GM23338 (cell line): ENCODE measurements around the gene OR7G3. TPM values are rescaled to one million over a fixed set of nuclear protein-coding genes. Genes with fewer than 3 reads are reported as not detected.
A peak's percentile ranks its signal among the peaks of the same experiment; 100 is the strongest.

Source experiments
- ATAC-seq: fragments of 200-7000 bp; cut with Tn5 transposase; 3 replicates; pipeline ENCODE4 v1.9.1; 2020
- DNase-seq: peaks from one replicate; pipeline ENCODE4 v3.0.0-alpha.2; 2015; ENCODE audit warnings: low spot score
- H2AFZ ChIP-seq: fragments of 200-600 bp; sonication (generic); 2 replicates; pipeline ENCODE4 v1.8.0; 2016; ENCODE audit warnings: antibody characterized with exemption, mild to moderate bottlenecking, moderate library complexity
- H3F3A ChIP-seq: fragments of 200-600 bp; sonication (generic); replicated peaks from 2 replicates; pipeline ENCODE4 v1.8.0; 2017; ENCODE audit warnings: antibody characterized with exemption, mixed run types, low read depth
- H3K27ac ChIP-seq: fragments of 200-600 bp; sonication (generic); 2 replicates; pipeline ENCODE4 v1.6.1; 2016; ENCODE audit warnings: low read depth
- H3K27me3 ChIP-seq: fragments of 200-600 bp; sonication (generic); 2 replicates; pipeline ENCODE4 v1.8.0; 2016; ENCODE audit warnings: mild to moderate bottlenecking, mixed run types, moderate library complexity; ENCODE audit not compliant: insufficient read depth
- H3K36me3 ChIP-seq: fragments of 200-600 bp; sonication (generic); 2 replicates; pipeline ENCODE4 v1.8.0; 2016; ENCODE audit warnings: mild to moderate bottlenecking; ENCODE audit not compliant: insufficient read depth
- H3K4me1 ChIP-seq: fragments of 200-600 bp; sonication (generic); 2 replicates; pipeline ENCODE4 v1.8.0; 2016; ENCODE audit warnings: mild to moderate bottlenecking, moderate library complexity; ENCODE audit not compliant: insufficient read depth
- H3K4me2 ChIP-seq: fragments of 200-600 bp; sonication (generic); 2 replicates; pipeline ENCODE4 v1.7.1; 2017; ENCODE audit warnings: mixed run types
- H3K4me3 ChIP-seq: fragments of 200-600 bp; sonication (generic); 2 replicates; pipeline ENCODE4 v1.6.1; 2016; ENCODE audit warnings: mixed run types
- H3K79me2 ChIP-seq: fragments of 200-600 bp; sonication (generic); replicated peaks from 2 replicates; pipeline ENCODE4 v1.8.0; 2017; ENCODE audit warnings: mild to moderate bottlenecking; ENCODE audit not compliant: insufficient read depth
- H3K9me2 ChIP-seq: fragments of 200-600 bp; sonication (generic); 2 replicates; pipeline ENCODE4 v1.8.0; 2017; ENCODE audit not compliant: insufficient read depth
- H4K20me1 ChIP-seq: fragments of 200-600 bp; sonication (generic); replicated peaks from 2 replicates; pipeline ENCODE4 v1.8.0; 2017; ENCODE audit warnings: mild to moderate bottlenecking; ENCODE audit not compliant: insufficient read depth
- H3K27ac Mint-ChIP-seq: 2 replicates; pipeline ENCODE4 v1.8.0; 2020; ENCODE audit warnings: inconsistent platforms, mild to moderate bottlenecking, moderate library complexity, mixed read lengths
- H3K27me3 Mint-ChIP-seq: 3 replicates; pipeline ENCODE4 v1.8.0; 2022; ENCODE audit warnings: low read depth, mild to moderate bottlenecking, moderate library complexity, mixed read lengths, inconsistent platforms; ENCODE audit not compliant: insufficient read depth, poor library complexity
- H3K36me3 Mint-ChIP-seq: 3 replicates; pipeline ENCODE4 v1.8.0; 2021; ENCODE audit warnings: low read depth, mild to moderate bottlenecking, inconsistent platforms, moderate library complexity, mixed read lengths
- H3K4me1 Mint-ChIP-seq: 3 replicates; pipeline ENCODE4 v1.8.0; 2020; ENCODE audit warnings: mild to moderate bottlenecking, inconsistent platforms, mixed read lengths
- H3K4me3 Mint-ChIP-seq: 3 replicates; pipeline ENCODE4 v1.8.0; 2021; ENCODE audit warnings: moderate library complexity, mild to moderate bottlenecking, inconsistent platforms, mixed read lengths
- H3K9me3 Mint-ChIP-seq: 3 replicates; pipeline ENCODE4 v1.8.0; 2020; ENCODE audit warnings: moderate library complexity, mild to moderate bottlenecking, inconsistent platforms, mixed read lengths
- CREB1 ChIP-seq: fragments of 250-450 bp; sonication (Bioruptor Pico); IDR thresholded peaks from 2 replicates; pipeline ENCODE4 v1.5.0; 2020; ENCODE audit warnings: low read depth, mild to moderate bottlenecking, moderate library complexity
- EZH2 ChIP-seq: fragments of 200-600 bp; sonication (generic); IDR thresholded peaks from one replicate; pipeline ENCODE4 v1.8.0; 2017; ENCODE audit warnings: antibody characterized with exemption, mild to moderate bottlenecking, low read depth; ENCODE audit not compliant: unreplicated experiment
- EZH2phosphoT487 ChIP-seq: fragments of 200-600 bp; sonication (generic); IDR thresholded peaks from one replicate; pipeline ENCODE4 v1.8.1; 2018; ENCODE audit warnings: antibody characterized with exemption; ENCODE audit not compliant: unreplicated experiment
- JUNB ChIP-seq: IDR thresholded peaks from one replicate; pipeline ENCODE4 v1.6.1; 2016; ENCODE audit warnings: antibody characterized with exemption; ENCODE audit not compliant: unreplicated experiment
- POLR2AphosphoS5 ChIP-seq: IDR thresholded peaks from 2 replicates; pipeline ENCODE4 v1.6.1; 2016; ENCODE audit warnings: antibody characterized with exemption, low read depth
- STAT1 ChIP-seq: IDR thresholded peaks from one replicate; pipeline ENCODE4 v1.6.1; 2016; ENCODE audit warnings: antibody characterized with exemption; ENCODE audit not compliant: unreplicated experiment
- ZNF331 ChIP-seq: fragments of 250-450 bp; sonication (Bioruptor Pico); IDR thresholded peaks from 2 replicates; pipeline ENCODE4 v1.5.0; 2020; ENCODE audit warnings: low read depth, mild to moderate bottlenecking, moderate library complexity
- polyA plus RNA-seq: library from polyadenylated mRNA; unstranded; fragments of >200 nt; fragmentation: Nextera tagmentation; extraction: Ambion mirVana; gene quantifications from 2 replicates; pipeline ENCODE4 v1.2.1, GENCODE V29; 2016
- total RNA-seq: library from RNA; depleted of rRNA; stranded (reverse); fragments of >200 nt; shearing (Covaris generic); gene quantifications from 2 replicates; pipeline ENCODE4 v1.2.3, GENCODE V29; 2014
- TF ChIP-seq, protein P1 (sequence below): IDR thresholded peaks from 2 replicates; pipeline ENCODE4 v1.6.1; 2016; ENCODE audit warnings: antibody characterized with exemption

The OR7G3 gene
- total and polyA plus RNA-seq, 2 experiments from 2014 or later: not detected

DNA sequence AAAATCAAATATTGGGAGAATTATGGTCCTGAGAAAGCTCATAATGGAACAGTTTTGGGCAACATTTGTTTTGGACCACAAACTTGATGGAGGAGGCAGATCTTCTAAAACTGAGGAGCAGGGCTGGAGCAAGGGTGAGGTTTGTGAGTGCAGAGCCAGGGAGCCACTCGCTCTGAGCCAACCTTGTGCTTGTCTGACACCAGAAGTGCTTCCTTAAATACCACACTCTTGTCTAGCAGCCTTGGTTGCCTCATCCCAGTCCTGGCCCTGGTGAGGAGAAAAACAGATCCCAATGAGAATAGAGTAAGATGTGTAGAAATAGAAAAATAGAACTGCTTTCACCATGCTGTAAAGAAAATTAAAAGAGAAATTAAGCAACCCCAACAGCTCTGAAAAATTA is 20.1 kb upstream of the OR7G3 start:
- ATAC-seq (no peak), DNase-seq (no peak)
- no peak for TF ChIP-seq JUNB
- no peak for TF ChIP-seq ZNF331 (CRISPR knock-in tag)
- TF ChIP-seq, protein P1, sequence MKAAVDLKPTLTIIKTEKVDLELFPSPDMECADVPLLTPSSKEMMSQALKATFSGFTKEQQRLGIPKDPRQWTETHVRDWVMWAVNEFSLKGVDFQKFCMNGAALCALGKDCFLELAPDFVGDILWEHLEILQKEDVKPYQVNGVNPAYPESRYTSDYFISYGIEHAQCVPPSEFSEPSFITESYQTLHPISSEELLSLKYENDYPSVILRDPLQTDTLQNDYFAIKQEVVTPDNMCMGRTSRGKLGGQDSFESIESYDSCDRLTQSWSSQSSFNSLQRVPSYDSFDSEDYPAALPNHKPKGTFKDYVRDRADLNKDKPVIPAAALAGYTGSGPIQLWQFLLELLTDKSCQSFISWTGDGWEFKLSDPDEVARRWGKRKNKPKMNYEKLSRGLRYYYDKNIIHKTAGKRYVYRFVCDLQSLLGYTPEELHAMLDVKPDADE: no peak
- TF ChIP-seq EZH2: no peak
- TF ChIP-seq STAT1: no peak
- TF ChIP-seq POLR2AphosphoS5: no peak
- TF ChIP-seq EZH2phosphoT487: no peak
- peaks cover 86% of the 10 kb centered on the region for H3K9me3 Mint-ChIP-seq
- Histone ChIP-seq H3F3A (no peaks in the 10 kb centered on the region), H3K4me1 (peaks cover 23% of the 10 kb centered on the region), H3K9me2 (no peaks in the 10 kb centered on the region), H4K20me1 (peaks cover 49% of the 10 kb centered on the region), H3K36me3 (peaks cover 5% of the 10 kb centered on the region), H3K4me2 (0 out of 2 replicates have a peak overlapping the region, but pooled peaks have one; percentile 38), H3K27me3 (no peaks in the 10 kb centered on the region), H3K4me3 (no peak overlapping the region), H3K27ac (no peak overlapping the region), H2AFZ (no peak overlapping the region), H3K79me2 (peaks cover 100% of the 10 kb centered on the region)
- H3K27ac Mint-ChIP-seq: no peak overlapping the region
- H3K27me3 Mint-ChIP-seq: peaks cover 14% of the 10 kb centered on the region
- no peak overlapping the region for H3K4me3 Mint-ChIP-seq
- no peaks in the 10 kb centered on the region; the same call in 2 of the 3 replicates for H3K4me1 Mint-ChIP-seq
- H3K36me3 Mint-ChIP-seq: peaks cover 96% of the 10 kb centered on the region

DNA sequence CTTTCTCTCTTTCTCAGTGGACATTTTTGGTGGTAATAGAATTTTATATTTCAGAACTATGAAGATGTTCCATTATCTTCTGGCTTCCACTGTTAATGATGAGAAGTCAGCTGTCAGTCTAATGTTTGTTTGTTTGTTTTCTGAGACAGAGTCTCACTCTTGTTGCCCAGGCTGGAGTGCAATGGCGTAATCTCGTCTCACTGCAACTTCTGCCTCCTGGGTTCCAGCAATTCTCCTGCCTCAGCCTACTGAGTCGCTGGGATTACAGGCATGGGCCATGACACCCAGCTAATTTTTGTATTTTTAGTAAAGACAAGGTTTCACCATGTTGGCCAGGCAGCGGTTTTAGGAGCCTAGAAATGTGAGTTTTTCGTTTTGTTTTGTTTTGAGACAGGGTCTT is 18.2 kb upstream of the OR7G3 start:
- peaks cover 30% of the 10 kb centered on the region for H3K4me1 ChIP-seq
- peaks cover 97% of the 10 kb centered on the region for H3K79me2 ChIP-seq
- no peak overlapping the region for H2AFZ ChIP-seq
- Mint-ChIP-seq H3K36me3 (peaks cover 88% of the 10 kb centered on the region), H3K4me3 (no peak overlapping the region), H3K9me3 (peaks cover 66% of the 10 kb centered on the region), H3K27ac (no peak overlapping the region), H3K27me3 (peaks cover 15% of the 10 kb centered on the region), H3K4me1 (peaks cover 6% of the 10 kb centered on the region; the same call in 1 of the 3 replicates)
- ATAC-seq: no peak
- H3K9me2 ChIP-seq: no peaks in the 10 kb centered on the region
- H3F3A ChIP-seq: no peaks in the 10 kb centered on the region
- no peaks in the 10 kb centered on the region for H3K36me3 ChIP-seq
- no peak for DNase-seq
- no peaks in the 10 kb centered on the region for H3K27me3 ChIP-seq
- peaks cover 54% of the 10 kb centered on the region for H4K20me1 ChIP-seq
- no peak overlapping the region for H3K4me2 ChIP-seq
- H3K27ac ChIP-seq: no peak overlapping the region
- no peak overlapping the region for H3K4me3 ChIP-seq
- no peak for TF ChIP-seq CREB1 (CRISPR knock-in tag)
- no peak for TF ChIP-seq JUNB

DNA sequence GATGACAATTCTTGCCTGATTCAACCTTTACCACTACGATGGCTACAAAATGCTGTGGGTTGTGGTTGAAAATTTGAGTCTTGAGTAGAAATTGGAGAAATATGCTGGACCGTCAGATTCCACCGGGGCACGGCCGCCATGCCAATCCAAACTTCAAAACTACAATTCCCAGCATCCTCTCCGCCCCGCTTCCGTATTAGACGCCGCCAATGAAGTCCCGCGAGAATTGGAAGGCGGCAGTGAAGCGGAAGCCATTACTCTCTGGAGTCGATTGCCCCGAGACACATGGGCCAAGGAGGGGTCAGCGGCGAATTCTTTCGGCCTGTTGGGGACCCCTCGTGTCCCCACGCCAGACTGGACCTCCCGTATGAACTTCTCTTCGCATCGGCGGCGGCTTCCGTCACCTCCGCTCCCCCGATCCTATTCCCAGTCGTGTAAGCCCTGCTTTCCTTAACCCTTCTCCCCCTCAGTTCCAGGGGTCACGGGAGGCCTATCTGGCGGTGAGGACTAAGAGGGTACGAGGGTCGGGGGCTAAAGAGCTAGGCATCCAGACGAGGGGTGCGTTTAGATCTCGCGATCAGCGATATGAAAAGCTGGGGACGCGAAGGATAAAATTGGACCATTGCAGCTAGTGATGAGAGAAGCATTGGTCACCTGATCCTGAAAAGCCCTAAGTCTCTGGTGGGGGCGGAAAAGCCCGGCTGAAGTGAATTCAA is 13.6 kb upstream of the OR7G3 start, which contains the start of gene ZNF317:
ZNF317 (plus strand) TSS at position 239 of the 716 bp plus-strand sequence. CDS start 15,620 bp downstream, outside the sequence.
- Mint-ChIP-seq H3K9me3 (peaks cover 32% of the 10 kb centered on the region), H3K27me3 (peaks cover 7% of the 10 kb centered on the region), H3K36me3 (peaks cover 43% of the 10 kb centered on the region), H3K27ac (peak within 1 kb of the TSS; percentile 99), H3K4me1 (peaks cover 6% of the 10 kb centered on the region; the same call in 1 of the 3 replicates), H3K4me3 (peak within 1 kb of the TSS; percentile 99)
- Histone ChIP-seq H3K9me2 (no peaks in the 10 kb centered on the region), H3K27ac (peak within 1 kb of the TSS; percentile 84), H4K20me1 (peaks cover 29% of the 10 kb centered on the region), H3K27me3 (no peaks in the 10 kb centered on the region), H3K4me2 (peak within 1 kb of the TSS; percentile 81), H3F3A (no peaks in the 10 kb centered on the region), H3K36me3 (no peaks in the 10 kb centered on the region), H3K79me2 (peaks cover 51% of the 10 kb centered on the region), H2AFZ (peak within 1 kb of the TSS; percentile 100), H3K4me3 (peak within 1 kb of the TSS; percentile 91), H3K4me1 (peaks cover 21% of the 10 kb centered on the region)
- TF ChIP-seq, protein P1: peak; percentile 91
- TF ChIP-seq STAT1 (no peak), POLR2AphosphoS5 (peak; percentile 87), CREB1 (CRISPR knock-in tag) (peak; percentile 69; the same call in 1 of the 2 replicates)
- DNase-seq (peak; percentile 97), ATAC-seq (peak; percentile 95)
